ENCODE measurements around the gene KLRB1.
"Not testable (repeated sequence)": the region's sequence is repeated elsewhere in the genome, so short reads cannot be mapped to it uniquely, and the experiment has no call there.

Gene KLRB1

GRCh38 chr12:9607716-9608115 is at the start of gene KLRB1:
Gene KLRB1 (minus strand): TSS chr12:9607916. CDS start chr12:9607839, 77 bp downstream.
- DNase-seq = no peak

- no peak for DNase-seq
Measured at GRCh38 chr12:9651265-9651729, 43.6 kb upstream of the KLRB1 start.

DNA sequence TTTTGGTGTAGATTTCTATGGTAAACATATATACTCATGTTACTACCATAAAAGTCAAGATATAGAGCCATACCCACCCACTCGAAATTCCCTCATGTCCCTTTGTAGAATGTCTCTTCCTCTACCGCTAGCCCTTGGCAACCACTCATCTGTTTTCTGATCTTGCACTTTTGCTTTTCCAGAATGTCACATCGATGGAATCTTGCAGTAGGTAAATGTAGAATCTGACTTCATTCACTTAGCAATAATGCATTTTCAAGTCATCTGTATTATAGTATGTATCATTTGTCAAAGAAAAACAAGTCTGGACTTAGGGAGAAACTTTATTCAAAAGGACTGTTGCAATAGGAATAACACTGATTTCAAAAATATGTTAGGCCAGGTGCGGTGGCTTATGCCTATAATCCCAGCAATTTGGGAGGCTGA is 42.4 kb upstream of the KLRB1 start:
- no peak for DNase-seq

- no peak for DNase-seq
Measured at GRCh38 chr12:9649532-9649940, 41.8 kb upstream of the KLRB1 start.

GRCh38 chr12:9648701-9649531 is 41.2 kb upstream of the KLRB1 start:
- DNase-seq = no peak

- peak; percentile 59 for DNase-seq
Measured at GRCh38 chr12:9647825-9648700, 40.3 kb upstream of the KLRB1 start.

GRCh38 chr12:9646794-9647781 is 39.4 kb upstream of the KLRB1 start:
- no peak for DNase-seq

GRCh38 chr12:9644985-9645551 is 37.4 kb upstream of the KLRB1 start:
- not testable (repeated sequence) for DNase-seq

DNA sequence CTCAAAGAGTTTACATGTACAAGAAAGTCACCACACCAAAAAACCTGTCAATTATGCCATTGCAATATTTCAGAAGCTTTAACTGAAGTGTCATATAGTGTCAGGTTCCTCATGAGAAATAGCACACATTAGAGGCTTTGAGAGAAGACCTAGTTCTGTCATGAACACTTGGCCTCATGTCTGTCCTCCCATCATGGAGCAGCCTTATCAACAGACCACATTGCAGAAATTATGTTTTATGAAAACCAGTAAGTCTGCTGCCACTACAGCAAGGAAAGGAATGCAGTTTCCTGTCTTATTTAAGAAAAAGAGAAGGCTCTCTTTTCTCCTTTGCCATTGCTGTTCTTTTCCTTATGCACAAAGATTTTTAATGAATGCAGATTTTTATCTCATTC is 35.5 kb upstream of the KLRB1 start:
- no peak for DNase-seq

GRCh38 chr12:9642606-9643265 is 35.0 kb upstream of the KLRB1 start:
- DNase-seq = no peak

- DNase-seq = no peak
Measured at GRCh38 chr12:9640024-9640423, 32.3 kb upstream of the KLRB1 start.

- DNase-seq = no peak
Measured at GRCh38 chr12:9636851-9637206, 29.1 kb upstream of the KLRB1 start.

GRCh38 chr12:9636150-9636850 is 28.6 kb upstream of the KLRB1 start:
- DNase-seq = no peak

DNA sequence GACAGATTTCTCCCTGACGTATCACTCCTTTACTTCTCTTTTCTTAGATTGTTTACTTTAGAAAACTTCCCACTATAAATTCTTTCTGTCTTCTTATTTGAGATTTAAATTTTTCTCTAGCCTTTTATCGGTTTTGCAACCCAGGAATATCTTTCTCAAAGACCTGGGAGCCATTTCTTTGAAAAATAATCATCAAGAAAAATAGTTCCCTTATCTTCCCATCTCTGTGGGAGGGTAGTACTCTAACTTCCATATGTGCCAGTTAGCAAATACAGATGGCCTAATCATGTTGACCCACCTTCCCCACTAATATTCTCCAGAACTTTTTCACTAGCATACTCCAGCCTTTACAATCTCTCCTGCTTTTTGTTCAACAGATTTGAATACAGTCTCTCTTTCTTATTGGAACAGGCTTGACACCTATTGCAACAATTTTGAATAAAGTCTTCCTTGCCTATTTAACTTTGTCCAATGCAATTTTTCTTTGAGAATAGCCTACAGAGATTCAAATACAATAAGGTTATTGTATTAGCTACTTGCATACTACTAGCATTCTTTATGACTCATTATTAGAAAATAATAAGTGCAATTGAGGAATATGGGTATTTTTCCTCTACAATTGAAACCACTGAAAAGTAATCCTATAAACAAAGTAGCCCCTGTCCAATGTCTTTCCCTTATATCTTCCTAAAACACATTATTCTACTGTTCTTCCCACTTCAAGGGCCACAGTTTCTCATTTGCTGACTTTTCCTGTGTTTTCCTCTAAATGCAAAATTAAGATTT is 27.4 kb upstream of the KLRB1 start:
- no peak for DNase-seq

- no peak for DNase-seq
Measured at GRCh38 chr12:9634177-9634803, 26.6 kb upstream of the KLRB1 start.

DNA sequence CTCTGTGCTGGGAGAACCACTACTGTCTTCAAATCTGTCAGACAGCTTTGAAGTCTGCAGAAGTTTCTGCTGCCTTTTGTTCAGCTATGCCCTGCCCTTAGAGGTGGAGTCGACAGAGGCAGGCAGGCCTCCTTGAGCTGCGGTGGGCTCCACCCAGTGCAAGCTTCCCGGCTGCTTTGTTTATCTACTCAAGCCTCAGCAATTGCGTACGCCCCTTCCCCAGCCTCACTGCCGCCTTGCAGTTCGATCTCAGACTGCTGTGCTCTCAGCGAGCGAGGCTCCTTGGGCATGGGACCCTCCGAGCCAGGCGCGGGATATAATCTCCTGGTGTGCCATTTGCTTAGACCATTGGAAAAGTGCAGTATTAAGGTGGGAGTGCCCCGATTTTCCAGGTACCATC is 25.1 kb upstream of the KLRB1 start:
- DNase-seq = no peak

GRCh38 chr12:9626821-9627220 is 19.1 kb upstream of the KLRB1 start:
- DNase-seq = no peak

- DNase-seq = no peak
Measured at GRCh38 chr12:9626291-9626690, 18.6 kb upstream of the KLRB1 start.

DNA sequence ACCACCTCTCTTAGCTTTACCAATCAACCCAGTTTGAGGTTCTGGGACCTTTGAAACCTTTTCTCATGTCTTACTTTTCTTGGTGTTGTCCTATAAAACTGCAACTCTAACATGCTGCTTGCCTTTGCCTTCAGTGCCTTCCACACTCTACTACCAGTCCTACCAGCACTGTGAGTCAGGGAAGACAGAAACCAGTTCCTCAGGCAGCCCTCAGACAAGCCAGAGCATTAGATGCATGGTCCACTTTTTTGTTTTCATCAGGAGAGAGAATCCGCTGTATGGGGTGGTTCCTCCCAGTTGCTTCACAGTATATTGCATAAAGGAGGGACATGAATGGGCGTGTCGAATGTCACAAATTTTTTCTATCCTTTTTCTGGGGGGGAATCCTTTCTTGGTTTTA is 17.3 kb upstream of the KLRB1 start:
- no peak for DNase-seq
